IMR-90 (cell line): ENCODE data around the gene IQCB1. TPM values are rescaled to one million over a fixed set of nuclear protein-coding genes. Genes with fewer than 3 reads are reported as not detected.

Experiments
- ATAC-seq: fragments of 200-7000 bp; cut with Tn5 transposase; 2 replicates; pipeline ENCODE4 v1.9.1; 2020; ENCODE audit warnings: low read depth, mild to moderate bottlenecking, moderate library complexity
- BruUV-seq: library from RNA; stranded (reverse); fragments of 400-500 nt; replicated peaks from 2 replicates; lab custom pipeline; 2021; lab: Mats Ljungman, UMichigan
- CTCF ChIA-PET: fragments of 300-600 bp; formaldehyde crosslinking; extraction: SDS; loops from one replicate; lab custom pipeline; 2021; ENCODE audit warnings: antibody characterized with exemption; lab: Yijun Ruan, JAX
- POLR2A ChIA-PET: fragments of 300-600 bp; sonication (Branson Sonifier 250); formaldehyde crosslinking; loops from one replicate; lab custom pipeline; 2022; ENCODE audit warnings: antibody characterized with exemption; ENCODE audit not compliant: unreplicated experiment; lab: Charles Lee
- DNase-seq: peaks from one replicate; pipeline ENCODE4 v3.0.0; 2013
- H2AFZ ChIP-seq: replicated peaks from 2 replicates; pipeline ENCODE3; 2013; ENCODE audit warnings: low read length, mild to moderate bottlenecking; ENCODE audit not compliant: poor library complexity
- H2AK5ac ChIP-seq: 2 replicates; pipeline ENCODE4 v1.6.1; 2013; ENCODE audit warnings: low read depth, low read length, inconsistent platforms
- H2AK9ac ChIP-seq: replicated peaks from 2 replicates; pipeline ENCODE3; 2013; ENCODE audit warnings: mild to moderate bottlenecking, low read depth, low read length, moderate library complexity; ENCODE audit not compliant: poor library complexity
- H2BK120ac ChIP-seq: 2 replicates; pipeline ENCODE4 v1.6.1; 2013; ENCODE audit warnings: low read depth, low read length, inconsistent platforms
- H2BK15ac ChIP-seq: 3 replicates; pipeline ENCODE4 v1.6.1; 2013; ENCODE audit warnings: low read depth, low read length, inconsistent platforms
- H2BK20ac ChIP-seq: 2 replicates; pipeline ENCODE4 v1.6.1; 2013; ENCODE audit warnings: low read depth, mild to moderate bottlenecking, inconsistent platforms, low read length, moderate library complexity
- H2BK5ac ChIP-seq: 2 replicates; pipeline ENCODE4 v1.6.1; 2013; ENCODE audit warnings: mild to moderate bottlenecking, low read depth, low read length, inconsistent platforms; ENCODE audit not compliant: poor library complexity, severe bottlenecking
- H3K14ac ChIP-seq: replicated peaks from 2 replicates; pipeline ENCODE4 v1.6.1; 2013; ENCODE audit warnings: low read depth, low read length, inconsistent platforms
- H3K18ac ChIP-seq: 2 replicates; pipeline ENCODE4 v1.6.1; 2013; ENCODE audit warnings: low read depth, low read length, control low read depth
- H3K23ac ChIP-seq: 2 replicates; pipeline ENCODE4 v1.6.1; 2013; ENCODE audit warnings: low read depth, low read length, inconsistent platforms
- H3K27ac ChIP-seq: 2 replicates; pipeline ENCODE4 v1.5.1; 2013; ENCODE audit warnings: mild to moderate bottlenecking, control low read depth, low read length; ENCODE audit not compliant: insufficient read depth
- H3K27me3 ChIP-seq: 2 replicates; pipeline ENCODE4 v1.6.1; 2013; ENCODE audit warnings: low read length; ENCODE audit not compliant: control insufficient read depth, insufficient read depth
- H3K36me3 ChIP-seq: 2 replicates; pipeline ENCODE4 v1.6.1; 2013; ENCODE audit warnings: low read length, mixed read lengths; ENCODE audit not compliant: control insufficient read depth, insufficient read depth
- H3K4ac ChIP-seq: 2 replicates; pipeline ENCODE4 v1.6.1; 2013; ENCODE audit warnings: low read depth, low read length, inconsistent platforms
- H3K4me1 ChIP-seq: 2 replicates; pipeline ENCODE4 v1.6.1; 2013; ENCODE audit warnings: low read length, mixed read lengths; ENCODE audit not compliant: control insufficient read depth, insufficient read depth
- H3K4me2 ChIP-seq: 2 replicates; pipeline ENCODE4 v1.6.1; 2013; ENCODE audit warnings: low read depth, mild to moderate bottlenecking, control low read depth, low read length, moderate library complexity
- H3K4me3 ChIP-seq: 2 replicates; pipeline ENCODE4 v1.5.1; 2013; ENCODE audit warnings: low read depth, mild to moderate bottlenecking, control low read depth, low read length, moderate library complexity; ENCODE audit not compliant: insufficient read depth
- H3K56ac ChIP-seq: 2 replicates; pipeline ENCODE4 v1.6.1; 2013; ENCODE audit warnings: low read length, inconsistent platforms; ENCODE audit not compliant: insufficient read depth; ENCODE audit errors: extremely low read depth
- H3K79me1 ChIP-seq, 2 experiments: 2 replicates each; pipeline ENCODE4 v1.6.1; 2013; ENCODE audit warnings: low read length in 2 of 2, inconsistent platforms in 1 of 2, low read depth in 1 of 2
- H3K9ac ChIP-seq: 2 replicates; pipeline ENCODE4 v1.6.1; 2013; ENCODE audit warnings: low read depth, low read length, control low read depth
- H3K9me1 ChIP-seq: 2 replicates; pipeline ENCODE4 v1.6.1; 2013; ENCODE audit warnings: low read length, inconsistent platforms; ENCODE audit not compliant: insufficient read depth
- H3K9me3 ChIP-seq: 2 replicates; pipeline ENCODE4 v1.6.1; 2013; ENCODE audit warnings: low read length; ENCODE audit not compliant: control insufficient read depth, insufficient read depth
- H4K20me1 ChIP-seq: 2 replicates; pipeline ENCODE4 v1.6.1; 2013; ENCODE audit warnings: low read length, inconsistent platforms; ENCODE audit not compliant: insufficient read depth
- H4K5ac ChIP-seq: 2 replicates; pipeline ENCODE4 v1.6.1; 2013; ENCODE audit warnings: mild to moderate bottlenecking, low read depth, low read length, control low read depth
- H4K8ac ChIP-seq, 2 experiments: 2 replicates each; pipeline ENCODE4 v1.6.1; 2013; ENCODE audit warnings: low read depth in 2 of 2, low read length in 2 of 2, control low read depth in 1 of 2, inconsistent platforms in 1 of 2
- H4K91ac ChIP-seq: 2 replicates; pipeline ENCODE4 v1.6.1; 2013; ENCODE audit warnings: low read depth, low read length, inconsistent platforms; ENCODE audit not compliant: insufficient read depth
- BHLHE40 ChIP-seq: fragments of 150-350 bp; IDR thresholded peaks from 2 replicates; pipeline ENCODE4 v1.6.1; 2016; ENCODE audit warnings: mild to moderate bottlenecking, low read depth, low read length
- CEBPB ChIP-seq: IDR thresholded peaks from 2 replicates; pipeline ENCODE4 v1.6.1; 2012; ENCODE audit warnings: low read depth, low read length, improper control_type of control experiment
- CHD1 ChIP-seq: IDR thresholded peaks from 2 replicates; pipeline ENCODE4 v1.6.1; 2012; ENCODE audit warnings: low read depth, low read length, improper control_type of control experiment
- ELK1 ChIP-seq: fragments of 150-350 bp; IDR thresholded peaks from 2 replicates; pipeline ENCODE4 v1.6.1; 2016; ENCODE audit warnings: low read depth, mild to moderate bottlenecking, low read length, moderate library complexity, borderline replicate concordance
- MAFK ChIP-seq: IDR thresholded peaks from 2 replicates; pipeline ENCODE4 v1.6.1; 2012; ENCODE audit warnings: low read depth, low read length, improper control_type of control experiment
- MAZ ChIP-seq: IDR thresholded peaks from 2 replicates; pipeline ENCODE4 v1.6.1; 2012; ENCODE audit warnings: low read depth, mild to moderate bottlenecking, low read length, improper control_type of control experiment, moderate library complexity, borderline replicate concordance
- NFE2L2 ChIP-seq: fragments of 150-350 bp; IDR thresholded peaks from 2 replicates; pipeline ENCODE4 v1.6.1; 2016; ENCODE audit warnings: low read depth, mild to moderate bottlenecking, low read length
- POLR2A ChIP-seq: IDR thresholded peaks from 2 replicates; pipeline ENCODE4 v1.6.1; 2012; ENCODE audit warnings: mild to moderate bottlenecking, low read depth, low read length
- RCOR1 ChIP-seq: IDR thresholded peaks from 2 replicates; pipeline ENCODE4 v1.6.1; 2012; ENCODE audit warnings: mild to moderate bottlenecking, low read length, improper control_type of control experiment; ENCODE audit not compliant: insufficient replicate concordance
- USF2 ChIP-seq: fragments of 150-350 bp; IDR thresholded peaks from 2 replicates; pipeline ENCODE4 v1.6.1; 2017; ENCODE audit warnings: mild to moderate bottlenecking, antibody characterized with exemption, low read length, low read depth
- WGBS, 2 experiments: methylation state at CpG; one replicate each; pipeline versions ENCODE4 v1.1.5 to v1.1.7; 2013; ENCODE audit warnings: missing lambda C conversion rate in 2 of 2; ENCODE audit not compliant: insufficient read length in 1 of 2; ENCODE audit errors: extremely low coverage in 2 of 2; 5-methylcytosine and 5-hydroxymethylcytosine counted together
- dilution Hi-C: fragments of 300-500 bp; cut with HindIII; formaldehyde crosslinking; loops from one replicate; pipeline ENCODE4 v1.14.3; 2018; ENCODE audit warnings: low sequenced_read_pairs; ENCODE audit not compliant: unreplicated experiment
- in situ Hi-C: fragments of 300-500 bp; cut with MboI; formaldehyde crosslinking; loops from 3 replicates; pipeline ENCODE4 v1.14.3; 2019; ENCODE audit warnings: low sequenced_read_pairs, inconsistent platforms, mixed read lengths
- intact Hi-C: fragments of 100-400 bp; cut with micrococcal nuclease; formaldehyde crosslinking; loops from 2 replicates; pipeline ENCODE4 v1.10.0; 2022
- polyA plus RNA-seq, 3 experiments: library from polyadenylated mRNA; depleted of rRNA; stranded (reverse); fragments of >200 nt; gene quantifications; 2 replicates each; pipeline ENCODE4 v1.2.3, GENCODE V29; 2012; ENCODE audit warnings: low replicate concordance in 1 of 3
- total RNA-seq: library from RNA; depleted of rRNA; stranded (reverse); fragments of >200 nt; gene quantifications from 2 replicates; pipeline ENCODE4 v1.2.3, GENCODE V29; 2012

IQCB1 gene
- total and polyA plus RNA-seq, 2 of the 4 experiments (the other 2 are of a cell fraction), result 13.5 to 18.3 TPM

- TF ChIP-seq RCOR1 (no peak), MAFK (no peak)
Measured at GRCh38 chr3:121730940-121731687, 103.7 kb downstream of the IQCB1 start (continued).

GRCh38 chr3:121724130-121724529, 110.7 kb downstream of the IQCB1 start:
- no TSS peak for BruUV-seq

More at GRCh38 chr3:121724130-121724529, 110.7 kb downstream of the IQCB1 start:
- Histone ChIP-seq H2AFZ (no peak overlapping the region), H4K20me1 (no peaks in the 10 kb centered on the region), H4K8ac (no peak overlapping the region), H3K4me2 (no peak overlapping the region), H4K5ac (no peak overlapping the region), H3K4me1 (no peaks in the 10 kb centered on the region), H2BK5ac (no peak overlapping the region), H2AK9ac (no peak overlapping the region), H3K4me3 (no peak overlapping the region), H3K56ac (no peak overlapping the region), H3K4ac (no peak overlapping the region), H4K91ac (no peak overlapping the region), H3K79me1 (peaks cover 0 to 4% of the 10 kb centered on the region in 2 experiments; a peak in 3 of 4 replicates), H2AK5ac (no peak overlapping the region), H3K9ac (no peak overlapping the region), H3K36me3 (peaks cover 36% of the 10 kb centered on the region), H2BK20ac (no peak overlapping the region), H2BK120ac (no peak overlapping the region), H3K27ac (no peak overlapping the region), H3K23ac (no peak overlapping the region), H3K18ac (no peak overlapping the region), H2BK15ac (no peak overlapping the region), H3K27me3 (no peaks in the 10 kb centered on the region), H3K9me3 (no peaks in the 10 kb centered on the region), H3K9me1 (no peaks in the 10 kb centered on the region), H3K14ac (no peak overlapping the region)
- dilution Hi-C loops, result no loop called here
- in situ Hi-C loops, result no loop called here
- no peak for ATAC-seq
- CTCF ChIA-PET, result interaction anchor here (0.6 kb wide), 1 partner anchor 63 kb away, joined by 3 read pairs; no protein-coding TSS in a partner anchor
- WGBS, 2 experiments, result 100% methylated on average over 1 of the region's 1 CpG; no CpG with 5 or more reads in 1 of the 2 experiments
- intact Hi-C loops, result no loop called here
- POLR2A ChIA-PET, result no interaction called here
- DNase-seq, result no peak
- TF ChIP-seq CEBPB (no peak), MAZ (no peak), ELK1 (no peak), USF2 (no peak), BHLHE40 (no peak), POLR2A (no peak), CHD1 (no peak), NFE2L2 (no peak)
